IPS-18c (cell line): ENCODE results near the gene SHC2.

Source experiments
- H3K4me3 ChIP-seq: 2 replicates; pipeline ENCODE4 v1.7.0; 2013; ENCODE audit warnings: low read depth, mild to moderate bottlenecking, low read length, moderate library complexity; ENCODE audit not compliant: insufficient read depth
- H3K9me3 ChIP-seq: one replicate; pipeline ENCODE4 v1.6.1; 2013; ENCODE audit warnings: mild to moderate bottlenecking, low read length, moderate library complexity; ENCODE audit not compliant: control insufficient read depth, insufficient read depth

The SHC2 gene

GRCh38 chr19:478236-478903 is 17.5 kb upstream of the SHC2 start:
- Histone ChIP-seq H3K9me3 (peaks cover 7% of the 10 kb centered on the region), H3K4me3 (no peak overlapping the region)

- Histone ChIP-seq H3K9me3 (peaks cover 1% of the 10 kb centered on the region), H3K4me3 (no peak overlapping the region)
These were observed 14.5 kb upstream of the SHC2 start for GRCh38 chr19:475360-475759.

GRCh38 chr19:474126-475078 is 13.6 kb upstream of the SHC2 start:
- Histone ChIP-seq H3K4me3 (no peak overlapping the region), H3K9me3 (no peaks in the 10 kb centered on the region)

- no peaks in the 10 kb centered on the region for H3K9me3 ChIP-seq
- no peak overlapping the region for H3K4me3 ChIP-seq
These were observed 11.4 kb upstream of the SHC2 start for GRCh38 chr19:472005-472858.

- H3K4me3 ChIP-seq, result no peak overlapping the region
- H3K9me3 ChIP-seq, result no peaks in the 10 kb centered on the region
These were observed 9.9 kb upstream of the SHC2 start for GRCh38 chr19:470701-471100.

GRCh38 chr19:469833-470232 is 9.0 kb upstream of the SHC2 start:
- H3K9me3 ChIP-seq, result no peaks in the 10 kb centered on the region
- no peak overlapping the region for H3K4me3 ChIP-seq

GRCh38 chr19:468587-469256 is 7.9 kb upstream of the SHC2 start:
- Histone ChIP-seq H3K9me3 (no peaks in the 10 kb centered on the region), H3K4me3 (no peak overlapping the region)

GRCh38 chr19:467554-467953 is 6.7 kb upstream of the SHC2 start:
- H3K4me3 ChIP-seq, result no peak overlapping the region
- no peaks in the 10 kb centered on the region for H3K9me3 ChIP-seq

GRCh38 chr19:465056-465816 is 4.4 kb upstream of the SHC2 start:
- H3K4me3 ChIP-seq, result no peak overlapping the region

GRCh38 chr19:464208-464545 is 3.3 kb upstream of the SHC2 start:
- no peaks in the 10 kb centered on the region for H3K9me3 ChIP-seq
- no peak overlapping the region for H3K4me3 ChIP-seq

More at GRCh38 chr19:465056-465816, 4.4 kb upstream of the SHC2 start:
- H3K9me3 ChIP-seq, result no peaks in the 10 kb centered on the region

GRCh38 chr19:463483-464207 is 2.8 kb upstream of the SHC2 start:
- no peaks in the 10 kb centered on the region for H3K9me3 ChIP-seq
- H3K4me3 ChIP-seq, result no peak overlapping the region

- Histone ChIP-seq H3K4me3 (peak overlapping the region; percentile 52), H3K9me3 (no peaks in the 10 kb centered on the region)
These were observed 1.1 kb upstream of the SHC2 start for GRCh38 chr19:461721-462551.

- H3K9me3 ChIP-seq, result no peaks in the 10 kb centered on the region
- peak overlapping the region; percentile 58 for H3K4me3 ChIP-seq
These were observed 915 bp downstream of the SHC2 start for GRCh38 chr19:459724-460511.
